Fibroblast of lung (primary cell): Measurements from ENCODE around the gene KBTBD7. TPM values are rescaled to one million over a fixed set of nuclear protein-coding genes. Genes with fewer than 3 reads are reported as not detected.
A peak's percentile ranks its signal among the peaks of the same experiment; 100 is the strongest.

Experiments
- DNase-seq, 2 donors: peaks; one replicate each; pipeline versions ENCODE4 v3.0.0 to v3.0.0-alpha.2; 2010; ENCODE audit warnings: low read depth in 2 of 2
- H2AFZ ChIP-seq: 2 replicates; pipeline ENCODE4 v1.5.1; 2012; ENCODE audit warnings: low read length, control low read depth, inconsistent platforms
- H3K27ac ChIP-seq: 2 replicates; pipeline ENCODE4 v1.5.1; 2011; ENCODE audit warnings: low read length, control low read depth; ENCODE audit not compliant: insufficient read depth
- H3K27me3 ChIP-seq: 2 replicates; pipeline ENCODE4 v1.5.1; 2011; ENCODE audit warnings: mild to moderate bottlenecking, low read length; ENCODE audit not compliant: control insufficient read depth, insufficient read depth
- H3K36me3 ChIP-seq: 2 replicates; pipeline ENCODE4 v1.5.1; 2011; ENCODE audit warnings: low read length; ENCODE audit not compliant: control insufficient read depth, insufficient read depth
- H3K4me1 ChIP-seq: 2 replicates; pipeline ENCODE4 v1.5.1; 2011; ENCODE audit warnings: low read length; ENCODE audit not compliant: control insufficient read depth, insufficient read depth; ENCODE audit errors: extremely low read depth
- H3K4me2 ChIP-seq: 2 replicates; pipeline ENCODE4 v1.5.1; 2011; ENCODE audit warnings: low read length, control low read depth; ENCODE audit not compliant: insufficient read depth; ENCODE audit errors: extremely low read depth
- H3K4me3 ChIP-seq, 4 experiments: fragments of 200-600 bp in 1 of 4; sonication (generic) in 1 of 4; replicated peaks in 1 of 4; 2 replicates each; pipeline ENCODE4 v1.5.1; 2011 to 2016; ENCODE audit warnings: low read length in 4 of 4, low read depth in 3 of 4, mild to moderate bottlenecking in 3 of 4, control low read depth in 2 of 4, inconsistent platforms in 1 of 4, mixed read lengths in 1 of 4; ENCODE audit not compliant: insufficient read depth in 1 of 4; ENCODE audit errors: control extremely low read depth in 1 of 4
- H3K79me2 ChIP-seq: 2 replicates; pipeline ENCODE4 v1.5.1; 2012; ENCODE audit warnings: mild to moderate bottlenecking, low read length, inconsistent platforms; ENCODE audit not compliant: control insufficient read depth, insufficient read depth
- H3K9ac ChIP-seq: 2 replicates; pipeline ENCODE4 v1.5.1; 2011; ENCODE audit warnings: mild to moderate bottlenecking, low read length, control low read depth; ENCODE audit not compliant: insufficient read depth
- H3K9me3 ChIP-seq: 2 replicates; pipeline ENCODE4 v1.5.1; 2012; ENCODE audit warnings: low read depth, low read length; ENCODE audit not compliant: control insufficient read depth, insufficient read depth
- H4K20me1 ChIP-seq: 2 replicates; pipeline ENCODE4 v1.5.1; 2011; ENCODE audit warnings: low read length; ENCODE audit not compliant: control insufficient read depth, insufficient read depth; ENCODE audit errors: extremely low read depth
- EZH2 ChIP-seq: IDR thresholded peaks from 2 replicates; pipeline ENCODE4 v1.5.1; 2012; ENCODE audit warnings: low read length, control low read depth, mild to moderate bottlenecking; ENCODE audit errors: missing control alignments
- polyA plus RNA-seq, 2 donors: library from polyadenylated mRNA; depleted of rRNA in 1 of 2; stranded (reverse) in 1 of 2; unstranded in 1 of 2; fragments of >200 nt; gene quantifications; 2 replicates each; pipeline ENCODE4 v1.2.1, GENCODE V29; 2011 to 2012; ENCODE audit warnings: missing spikeins in 1 of 2
- total RNA-seq: library from RNA; depleted of rRNA; stranded (reverse); fragments of >200 nt; gene quantifications from 2 replicates; pipeline ENCODE4 v1.2.1, GENCODE V29; 2014
- TF ChIP-seq, protein P1 (sequence below), 2 donors: IDR thresholded peaks in 1 of 2; conservative IDR thresholded peaks in 1 of 2; 1 replicate in 1 of 2; 2 replicates in 1 of 2; pipeline ENCODE4 v1.5.1; 2011 to 2012; ENCODE audit warnings: low read length in 2 of 2, control low read depth in 1 of 2, inconsistent platforms in 1 of 2, low read depth in 1 of 2, mild to moderate bottlenecking in 1 of 2

KBTBD7 gene
- total and polyA plus RNA-seq, 2 donors (not counting 1 experiment from before 2014, with no cell fraction given): 3.5 to 5.9 TPM

DNA sequence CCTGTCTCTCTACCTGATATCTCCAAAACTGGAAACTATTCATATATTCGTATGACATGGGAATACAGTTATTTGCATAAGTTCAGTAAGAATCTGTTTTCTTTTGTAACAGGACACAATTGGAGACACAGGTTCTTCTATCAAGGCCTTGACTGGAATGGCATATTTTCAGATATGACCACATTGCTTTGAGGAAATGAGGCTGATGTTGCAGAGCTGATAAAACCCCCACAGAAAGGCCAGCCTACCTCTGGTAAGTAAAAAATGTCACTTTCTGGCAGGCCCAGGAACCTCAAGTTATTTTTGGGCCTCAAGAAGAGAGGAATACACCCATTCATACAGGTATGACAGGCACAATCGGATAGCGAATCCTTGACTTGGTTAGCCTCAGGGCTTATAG lies 32.2 kb downstream of the KBTBD7 start:
- H4K20me1 ChIP-seq: no peaks in the 10 kb centered on the region
- TF ChIP-seq, protein P1, sequence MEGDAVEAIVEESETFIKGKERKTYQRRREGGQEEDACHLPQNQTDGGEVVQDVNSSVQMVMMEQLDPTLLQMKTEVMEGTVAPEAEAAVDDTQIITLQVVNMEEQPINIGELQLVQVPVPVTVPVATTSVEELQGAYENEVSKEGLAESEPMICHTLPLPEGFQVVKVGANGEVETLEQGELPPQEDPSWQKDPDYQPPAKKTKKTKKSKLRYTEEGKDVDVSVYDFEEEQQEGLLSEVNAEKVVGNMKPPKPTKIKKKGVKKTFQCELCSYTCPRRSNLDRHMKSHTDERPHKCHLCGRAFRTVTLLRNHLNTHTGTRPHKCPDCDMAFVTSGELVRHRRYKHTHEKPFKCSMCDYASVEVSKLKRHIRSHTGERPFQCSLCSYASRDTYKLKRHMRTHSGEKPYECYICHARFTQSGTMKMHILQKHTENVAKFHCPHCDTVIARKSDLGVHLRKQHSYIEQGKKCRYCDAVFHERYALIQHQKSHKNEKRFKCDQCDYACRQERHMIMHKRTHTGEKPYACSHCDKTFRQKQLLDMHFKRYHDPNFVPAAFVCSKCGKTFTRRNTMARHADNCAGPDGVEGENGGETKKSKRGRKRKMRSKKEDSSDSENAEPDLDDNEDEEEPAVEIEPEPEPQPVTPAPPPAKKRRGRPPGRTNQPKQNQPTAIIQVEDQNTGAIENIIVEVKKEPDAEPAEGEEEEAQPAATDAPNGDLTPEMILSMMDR (conservative IDR thresholded peaks at IDR 0.05 in 1 of 2, IDR thresholded peaks at IDR 0.05 in 1 of 2; ENCODE audit: low read depth in 1 of 2, low read length in 2 of 2): no peak
- TF ChIP-seq EZH2: no peak
- H3K4me2 ChIP-seq: no peak overlapping the region
- H3K79me2 ChIP-seq: no peaks in the 10 kb centered on the region
- H3K36me3 ChIP-seq: no peaks in the 10 kb centered on the region
- H3K27ac ChIP-seq: no peak overlapping the region
- no peak overlapping the region for H3K9ac ChIP-seq
- H3K4me1 ChIP-seq: no peaks in the 10 kb centered on the region
- no peak for DNase-seq
- H3K9me3 ChIP-seq: no peaks in the 10 kb centered on the region
- no peak overlapping the region for H2AFZ ChIP-seq
- no peaks in the 10 kb centered on the region for H3K27me3 ChIP-seq
- no peak overlapping the region for H3K4me3 ChIP-seq

DNA sequence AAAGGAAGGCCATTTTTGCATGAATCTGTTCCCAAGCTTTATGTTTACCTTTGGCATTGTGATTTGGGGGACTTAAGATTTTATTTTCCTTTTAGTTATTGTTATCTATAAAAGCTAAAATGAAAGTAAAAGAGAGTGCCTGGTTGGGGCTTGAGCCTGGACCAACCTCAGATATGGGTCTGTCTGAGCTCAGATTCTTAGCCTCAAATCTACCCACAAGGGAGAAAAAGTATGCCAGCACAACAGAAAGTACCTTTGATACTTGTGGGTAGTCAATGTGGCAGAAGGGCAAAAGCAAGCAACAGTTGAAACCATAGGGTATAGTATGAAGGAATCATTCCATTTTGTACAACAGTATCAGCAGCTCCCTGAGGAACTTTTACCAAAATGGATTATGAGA lies 35.2 kb downstream of the KBTBD7 start:
- H3K4me2 ChIP-seq: peak overlapping the region; percentile 27
- no peak for TF ChIP-seq EZH2
- TF ChIP-seq, protein P1 (conservative IDR thresholded peaks at IDR 0.05 in 1 of 2, IDR thresholded peaks at IDR 0.05 in 1 of 2; ENCODE audit: low read depth in 1 of 2, low read length in 2 of 2): no peak
- no peaks in the 10 kb centered on the region for H3K4me1 ChIP-seq
- H3K36me3 ChIP-seq: no peaks in the 10 kb centered on the region
- no peaks in the 10 kb centered on the region for H4K20me1 ChIP-seq
- peak overlapping the region; percentile 26 for H2AFZ ChIP-seq
- no peak overlapping the region for H3K27ac ChIP-seq
- no peak overlapping the region for H3K4me3 ChIP-seq
- no peak for DNase-seq
- no peaks in the 10 kb centered on the region for H3K9me3 ChIP-seq
- no peak overlapping the region for H3K9ac ChIP-seq
- no peaks in the 10 kb centered on the region for H3K79me2 ChIP-seq
- no peaks in the 10 kb centered on the region for H3K27me3 ChIP-seq

DNA sequence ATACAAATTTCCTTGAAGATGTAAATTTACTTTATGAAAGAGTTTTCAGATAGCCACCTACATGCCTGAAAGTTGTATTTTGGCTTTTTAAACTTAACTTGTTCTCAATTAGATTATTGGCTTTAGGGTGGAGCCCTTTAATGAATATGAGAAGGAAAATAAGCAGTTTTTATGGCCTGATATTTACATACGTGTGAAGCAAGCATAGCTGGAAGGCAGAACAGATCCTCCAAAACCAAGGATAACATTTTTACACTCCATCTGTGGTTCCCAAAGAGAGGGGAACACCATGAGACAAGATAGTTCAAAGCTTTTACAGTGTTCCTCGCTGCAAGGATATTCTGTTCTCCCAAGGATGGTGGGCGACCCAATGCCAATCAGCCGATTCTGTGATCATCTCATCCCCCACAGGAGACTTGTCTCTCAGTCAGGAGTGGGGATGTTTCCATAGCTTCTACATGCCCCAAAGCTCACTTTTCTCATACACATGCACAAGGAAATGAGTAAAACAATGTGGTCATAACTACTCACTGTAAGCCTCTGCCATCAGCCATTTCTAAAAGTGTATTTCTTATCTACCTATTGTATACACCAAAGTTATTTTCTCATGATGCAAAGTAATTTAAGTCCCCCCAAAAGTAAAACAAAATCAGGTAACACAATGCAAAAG lies 37.2 kb downstream of the KBTBD7 start:
- Histone ChIP-seq H3K27me3 (no peaks in the 10 kb centered on the region), H3K79me2 (no peaks in the 10 kb centered on the region), H3K9ac (no peak overlapping the region), H2AFZ (no peak overlapping the region), H4K20me1 (no peaks in the 10 kb centered on the region), H3K27ac (no peak overlapping the region), H3K36me3 (no peaks in the 10 kb centered on the region), H3K9me3 (no peaks in the 10 kb centered on the region), H3K4me2 (no peak overlapping the region), H3K4me3 (no peak overlapping the region), H3K4me1 (no peaks in the 10 kb centered on the region)
- no peak for DNase-seq
- no peak for TF ChIP-seq EZH2
- TF ChIP-seq, protein P1 (conservative IDR thresholded peaks at IDR 0.05 in 1 of 2, IDR thresholded peaks at IDR 0.05 in 1 of 2; ENCODE audit: low read depth in 1 of 2, low read length in 2 of 2): no peak
